GM19328 (cell line): Measurements from ENCODE around the gene FIG4.
"Not testable (repeated sequence)": the region's sequence is repeated elsewhere in the genome, so short reads cannot be mapped to it uniquely, and the experiment has no call there.

ENCODE experiments used
- ATAC-seq: cut with Tn5 transposase; IDR thresholded peaks from one replicate; pipeline ENCODE4 v1.9.1; 2021; ENCODE audit warnings: mild to moderate bottlenecking, moderate library complexity; ENCODE audit not compliant: unreplicated experiment

Gene FIG4

GRCh38 chr6:109841869-109842268 is 150.8 kb downstream of the FIG4 start:
- ATAC-seq, result no peak

GRCh38 chr6:109852713-109853112 is 161.6 kb downstream of the FIG4 start:
- ATAC-seq, result no peak

- no peak for ATAC-seq
Measured at GRCh38 chr6:109853426-109853825, 162.3 kb downstream of the FIG4 start.

GRCh38 chr6:109853951-109854350 is 162.9 kb downstream of the FIG4 start:
- no peak for ATAC-seq

GRCh38 chr6:109854541-109855308 is 163.6 kb downstream of the FIG4 start:
- ATAC-seq, result no peak

GRCh38 chr6:109855476-109856040 is 164.5 kb downstream of the FIG4 start:
- not testable (repeated sequence) for ATAC-seq

- ATAC-seq, result no peak
Measured at GRCh38 chr6:109861946-109862345, 170.8 kb downstream of the FIG4 start.

GRCh38 chr6:109864050-109864449 is 173.0 kb downstream of the FIG4 start:
- ATAC-seq, result no peak

- ATAC-seq, result no peak
Measured at GRCh38 chr6:109865968-109866367, 174.9 kb downstream of the FIG4 start.

- no peak for ATAC-seq
Measured at GRCh38 chr6:109867009-109867969, 176.2 kb downstream of the FIG4 start.

- ATAC-seq, result no peak
Measured at GRCh38 chr6:109867970-109868358, 176.9 kb downstream of the FIG4 start.

GRCh38 chr6:109869398-109870088 is 178.4 kb downstream of the FIG4 start:
- ATAC-seq, result not testable (repeated sequence)

GRCh38 chr6:109870089-109870410 is 179.0 kb downstream of the FIG4 start:
- ATAC-seq, result no peak

- ATAC-seq, result no peak
Measured at GRCh38 chr6:109872549-109872948, 181.5 kb downstream of the FIG4 start.

- no peak for ATAC-seq
Measured at GRCh38 chr6:109872968-109873545, 182.0 kb downstream of the FIG4 start.

- ATAC-seq, result no peak
Measured at GRCh38 chr6:109874086-109874485, 183.0 kb downstream of the FIG4 start.

GRCh38 chr6:109874621-109875020 is 183.5 kb downstream of the FIG4 start:
- no peak for ATAC-seq
